HG03521 (cell line): ENCODE data around the gene HMSD.

Experiments
- ATAC-seq: cut with Tn5 transposase; IDR thresholded peaks from one replicate; pipeline ENCODE4 v1.9.1; 2021; ENCODE audit warnings: mild to moderate bottlenecking, moderate library complexity; ENCODE audit not compliant: unreplicated experiment

The HMSD gene

GRCh38 chr18:63953811-63954210 lies 4.7 kb downstream of the HMSD start:
- ATAC-seq = no peak

DNA sequence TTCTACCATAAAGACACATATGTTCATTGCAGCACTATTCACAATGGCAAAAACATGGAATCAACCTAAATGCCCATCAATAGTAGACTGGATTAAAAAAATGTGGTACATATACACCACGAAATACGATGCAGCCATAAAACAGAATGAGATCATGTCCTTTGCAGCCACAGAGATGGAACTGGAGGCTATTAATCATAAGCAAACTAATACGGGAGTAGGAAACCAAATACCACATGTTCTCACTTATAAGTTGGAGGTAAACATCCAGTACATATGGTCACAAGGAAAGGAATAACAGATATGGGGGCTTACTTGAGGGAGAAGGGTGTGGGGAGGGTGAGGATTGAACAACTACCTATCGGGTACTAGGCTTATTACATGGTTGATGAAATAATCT lies 7.7 kb downstream of the HMSD start:
- ATAC-seq = no peak

DNA sequence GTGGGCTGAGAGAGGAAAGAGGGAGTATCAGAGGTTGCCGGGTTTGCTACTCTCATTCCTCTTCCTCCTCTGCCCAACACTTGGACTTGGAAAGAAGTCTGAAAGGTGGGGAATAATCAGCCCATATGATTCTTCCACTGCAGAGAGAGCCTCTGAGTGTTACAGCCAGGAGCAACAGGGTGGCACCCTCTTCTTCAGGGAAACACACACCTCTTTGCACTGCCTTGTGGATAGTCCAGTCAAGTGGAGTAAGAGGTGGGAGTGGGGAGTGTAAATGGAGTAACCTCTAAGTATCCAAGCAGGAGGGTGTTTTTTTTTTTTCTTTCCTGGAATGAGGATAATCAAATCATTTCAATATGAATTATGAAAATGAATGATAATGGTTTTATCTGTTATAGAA lies 11.8 kb downstream of the HMSD start:
- ATAC-seq = no peak

DNA sequence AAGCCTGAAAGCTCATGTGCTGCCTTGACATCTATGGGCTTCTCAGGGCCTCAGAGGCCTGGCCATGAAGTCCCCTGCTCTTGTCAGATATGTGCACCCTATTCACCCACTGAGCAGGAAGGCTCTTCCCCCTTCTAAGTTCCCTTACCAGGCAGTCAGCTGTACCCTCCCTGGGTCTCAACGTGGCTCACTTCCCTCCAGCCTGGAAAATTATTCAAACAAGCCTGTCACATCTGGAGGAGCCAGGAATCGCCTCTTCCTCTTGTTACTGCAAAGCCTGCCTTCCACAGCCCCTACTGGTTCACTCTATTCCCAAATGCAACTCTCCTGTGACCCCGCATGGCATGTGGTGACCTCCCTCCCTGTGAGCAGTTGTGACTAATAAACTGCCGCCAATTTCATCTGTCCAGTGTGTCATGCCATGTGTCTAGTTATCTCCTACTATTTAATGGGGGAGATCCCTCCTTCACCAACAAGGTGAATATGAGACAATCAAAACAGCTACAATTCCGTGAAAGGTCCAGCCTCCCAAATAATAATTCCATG lies 12.4 kb downstream of the HMSD start:
- no peak for ATAC-seq

DNA sequence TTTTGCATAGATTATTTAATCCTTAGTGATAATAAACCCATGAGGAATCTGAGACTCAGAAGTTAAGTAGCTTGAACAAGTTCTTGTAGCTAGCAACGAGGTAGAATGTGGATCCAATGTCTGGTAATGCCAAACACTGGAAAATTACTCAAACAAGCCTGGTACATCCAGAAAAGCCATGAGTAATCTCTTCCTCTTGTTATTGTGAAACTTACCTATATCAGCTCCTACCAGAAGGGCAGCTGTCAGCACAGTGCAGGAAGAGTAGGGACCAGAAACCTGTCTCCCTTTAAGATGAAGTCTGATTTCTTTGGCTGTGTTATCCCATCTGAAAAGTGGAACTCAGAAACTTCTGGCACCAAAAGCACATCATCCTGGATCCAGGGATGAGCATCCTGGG lies 13.0 kb downstream of the HMSD start:
- no peak for ATAC-seq

DNA sequence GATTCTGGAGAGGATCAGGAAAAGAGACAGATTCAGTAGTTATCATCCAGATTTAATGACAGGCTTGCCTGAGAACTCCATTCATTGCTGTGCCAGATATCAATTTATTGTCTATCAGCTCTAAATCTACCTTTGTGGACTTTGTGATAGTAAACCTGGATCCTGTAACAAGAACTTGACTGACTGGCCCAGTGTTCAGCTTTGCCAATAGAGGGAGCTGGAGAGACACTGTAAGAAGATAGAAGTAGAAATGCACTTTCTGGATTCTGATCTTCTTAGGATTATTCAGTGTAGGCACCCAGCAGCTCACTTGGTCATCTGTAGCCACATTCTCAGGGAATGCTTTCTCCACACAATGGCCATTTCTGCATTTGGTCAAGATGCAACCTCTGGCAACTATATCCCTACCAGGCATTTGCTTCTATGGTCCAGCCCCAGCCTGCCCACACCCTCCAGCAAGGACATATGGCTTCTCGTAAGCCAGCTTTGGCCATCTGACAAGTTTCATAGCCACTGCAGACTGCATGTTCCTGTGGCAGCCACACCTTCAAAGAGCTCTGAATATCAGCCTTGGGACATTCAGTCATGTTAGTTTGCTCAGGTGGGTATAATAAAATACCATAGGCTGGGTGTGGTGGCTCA lies 14.6 kb downstream of the HMSD start:
- ATAC-seq = peak; percentile 81

- no peak for ATAC-seq
These were observed 15.8 kb downstream of the HMSD start for GRCh38 chr18:63964908-63965307.

GRCh38 chr18:63965716-63966330 lies 16.7 kb downstream of the HMSD start:
- no peak for ATAC-seq

GRCh38 chr18:63969942-63970808 lies 21.1 kb downstream of the HMSD start, which contains the start of gene SERPINB8:
Gene SERPINB8 (plus strand): TSS chr18:63970081. CDS start chr18:63978309, 8,228 bp downstream.
- ATAC-seq = peak; percentile 86

DNA sequence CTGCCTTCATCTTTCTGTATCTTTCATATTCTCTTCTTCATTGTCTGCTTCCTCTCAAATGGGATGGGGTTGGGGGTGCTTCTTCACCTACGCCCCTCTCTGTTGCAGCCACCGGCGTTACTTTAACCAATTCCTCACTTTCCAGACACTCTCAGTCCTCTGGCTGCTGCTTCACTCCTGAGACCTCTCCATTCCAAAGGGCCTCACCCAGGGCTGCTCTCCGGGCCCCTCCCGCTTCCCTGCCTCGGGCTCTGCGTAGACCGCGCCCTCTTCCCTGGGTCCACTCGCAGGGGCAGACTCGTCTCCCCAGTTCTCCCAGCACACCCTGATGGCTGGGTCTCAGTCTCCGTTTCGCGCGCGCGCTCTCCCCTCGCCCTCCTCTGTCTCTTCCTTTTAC lies 21.7 kb downstream of the HMSD start:
- no peak for ATAC-seq

DNA sequence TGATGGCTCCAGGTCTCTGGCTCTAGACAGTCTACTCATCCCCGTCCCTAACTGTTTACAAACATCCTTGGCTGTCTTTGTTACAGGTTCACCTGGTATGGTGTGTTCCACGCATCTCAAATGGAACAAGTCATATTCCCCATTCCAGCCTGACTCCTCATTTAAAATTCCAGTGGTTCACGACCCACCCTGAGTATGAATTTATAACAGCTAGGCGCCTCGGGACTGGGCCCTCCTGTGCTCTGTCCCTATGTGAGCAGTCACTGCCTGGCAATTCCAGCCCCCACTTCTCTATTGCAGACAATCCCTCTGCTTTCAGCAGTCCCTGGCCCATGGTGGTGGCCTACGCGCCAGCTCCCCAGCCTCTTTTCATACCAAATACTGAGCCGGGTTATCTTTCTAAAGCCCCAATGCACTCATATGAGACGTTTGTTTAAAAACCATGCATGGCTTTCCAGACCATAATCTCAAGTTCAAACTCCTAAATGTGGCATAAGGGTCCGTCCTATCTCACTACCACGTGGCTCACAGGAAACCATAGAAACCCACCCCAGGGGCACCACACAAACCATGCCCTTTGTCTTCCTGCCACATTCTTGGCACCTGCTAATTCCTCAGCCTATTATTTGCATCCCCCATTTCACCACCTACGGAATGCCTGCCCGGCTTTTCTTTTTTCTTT lies 22.4 kb downstream of the HMSD start:
- no peak for ATAC-seq

GRCh38 chr18:63972002-63972376 lies 22.9 kb downstream of the HMSD start:
- ATAC-seq = no peak

- no peak for ATAC-seq
These were observed 25.9 kb downstream of the HMSD start for GRCh38 chr18:63974991-63975390.

DNA sequence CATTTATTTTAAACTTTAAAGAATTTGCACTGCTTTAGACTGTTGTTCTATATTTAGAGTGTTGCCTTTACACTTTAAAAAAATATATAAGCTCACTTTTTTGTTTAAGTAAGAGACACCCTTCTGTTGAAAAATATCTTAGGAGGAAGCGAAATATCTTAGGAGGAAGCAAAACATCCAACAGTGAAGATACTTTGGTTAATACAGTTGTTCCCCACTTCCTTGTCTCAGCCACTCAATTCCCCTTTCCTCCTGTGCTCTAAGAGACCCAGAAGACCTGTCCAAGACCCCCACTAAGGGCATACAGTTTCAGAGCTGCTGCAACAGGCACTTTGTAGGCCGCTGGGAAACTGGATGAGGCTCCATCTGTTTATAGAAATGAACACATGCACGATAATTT lies 26.5 kb downstream of the HMSD start:
- no peak for ATAC-seq

GRCh38 chr18:63977040-63977439 lies 27.9 kb downstream of the HMSD start:
- ATAC-seq = no peak

- peak; percentile 67 for ATAC-seq
These were observed 30.4 kb downstream of the HMSD start for GRCh38 chr18:63979409-63979920.

GRCh38 chr18:63980027-63980426 lies 30.9 kb downstream of the HMSD start:
- no peak for ATAC-seq

DNA sequence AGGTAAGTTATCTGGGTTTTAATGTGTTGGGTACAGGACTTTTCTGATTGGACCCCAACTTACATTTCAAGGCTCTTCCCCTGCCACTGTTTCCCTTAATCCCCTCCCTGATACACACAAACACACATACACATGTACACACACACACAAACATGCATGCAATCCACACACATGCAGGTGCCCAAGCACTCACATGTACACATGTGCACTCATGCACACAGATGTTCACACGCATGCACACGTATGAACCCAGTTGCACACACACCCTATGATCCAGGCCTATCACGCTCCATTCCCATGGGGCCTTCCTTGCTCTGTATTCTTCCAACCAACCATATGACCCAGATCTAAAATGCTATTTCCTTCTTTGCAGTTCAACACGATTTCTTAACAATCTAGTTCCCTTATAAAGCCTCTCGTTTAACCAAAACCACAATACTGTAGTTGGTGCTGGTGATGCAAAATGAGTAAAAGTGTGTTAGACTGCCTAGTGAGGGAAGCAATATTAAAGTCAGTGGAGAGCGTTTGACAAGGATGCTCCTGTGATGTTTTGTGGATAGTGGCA lies 31.9 kb downstream of the HMSD start:
- no peak for ATAC-seq

- no peak for ATAC-seq
These were observed 32.6 kb downstream of the HMSD start for GRCh38 chr18:63981719-63982118.

- no peak for ATAC-seq
These were observed 33.3 kb downstream of the HMSD start for GRCh38 chr18:63982361-63982760.

- ATAC-seq = no peak
These were observed 37.8 kb downstream of the HMSD start for GRCh38 chr18:63986885-63987284.
